Astrocyte (in vitro differentiated cells and primary cell): ENCODE measurements around the gene ZNF407.

Experiments
- EZH2 ChIP-seq: IDR thresholded peaks from 2 replicates; pipeline ENCODE4 v1.6.1; 2012; ENCODE audit warnings: mild to moderate bottlenecking, low read length, inconsistent platforms; ENCODE audit not compliant: insufficient read depth
- TF ChIP-seq, protein P1 (sequence below): IDR thresholded peaks from 2 replicates; pipeline ENCODE4 v1.5.1; 2011; ENCODE audit warnings: low read depth, mild to moderate bottlenecking, inconsistent platforms, low read length, moderate library complexity; ENCODE audit not compliant: insufficient read depth

- TF ChIP-seq, protein P1, sequence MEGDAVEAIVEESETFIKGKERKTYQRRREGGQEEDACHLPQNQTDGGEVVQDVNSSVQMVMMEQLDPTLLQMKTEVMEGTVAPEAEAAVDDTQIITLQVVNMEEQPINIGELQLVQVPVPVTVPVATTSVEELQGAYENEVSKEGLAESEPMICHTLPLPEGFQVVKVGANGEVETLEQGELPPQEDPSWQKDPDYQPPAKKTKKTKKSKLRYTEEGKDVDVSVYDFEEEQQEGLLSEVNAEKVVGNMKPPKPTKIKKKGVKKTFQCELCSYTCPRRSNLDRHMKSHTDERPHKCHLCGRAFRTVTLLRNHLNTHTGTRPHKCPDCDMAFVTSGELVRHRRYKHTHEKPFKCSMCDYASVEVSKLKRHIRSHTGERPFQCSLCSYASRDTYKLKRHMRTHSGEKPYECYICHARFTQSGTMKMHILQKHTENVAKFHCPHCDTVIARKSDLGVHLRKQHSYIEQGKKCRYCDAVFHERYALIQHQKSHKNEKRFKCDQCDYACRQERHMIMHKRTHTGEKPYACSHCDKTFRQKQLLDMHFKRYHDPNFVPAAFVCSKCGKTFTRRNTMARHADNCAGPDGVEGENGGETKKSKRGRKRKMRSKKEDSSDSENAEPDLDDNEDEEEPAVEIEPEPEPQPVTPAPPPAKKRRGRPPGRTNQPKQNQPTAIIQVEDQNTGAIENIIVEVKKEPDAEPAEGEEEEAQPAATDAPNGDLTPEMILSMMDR = no peak
- no peak for TF ChIP-seq EZH2
Observed at GRCh38 chr18:74638210-74638609, 40.5 kb downstream of the ZNF407 start.
